GM18511 (cell line): ENCODE results near the gene STMP1.
"Not testable (repeated sequence)": the region's sequence is repeated elsewhere in the genome, so short reads cannot be mapped to it uniquely, and the experiment has no call there.

Source experiments
- ATAC-seq: cut with Tn5 transposase; IDR thresholded peaks from one replicate; pipeline ENCODE4 v1.9.1; 2021; ENCODE audit warnings: mild to moderate bottlenecking, moderate library complexity; ENCODE audit not compliant: unreplicated experiment

STMP1 gene

GRCh38 chr7:135664046-135664589 is 1.8 kb downstream of the STMP1 start:
- no peak for ATAC-seq

DNA sequence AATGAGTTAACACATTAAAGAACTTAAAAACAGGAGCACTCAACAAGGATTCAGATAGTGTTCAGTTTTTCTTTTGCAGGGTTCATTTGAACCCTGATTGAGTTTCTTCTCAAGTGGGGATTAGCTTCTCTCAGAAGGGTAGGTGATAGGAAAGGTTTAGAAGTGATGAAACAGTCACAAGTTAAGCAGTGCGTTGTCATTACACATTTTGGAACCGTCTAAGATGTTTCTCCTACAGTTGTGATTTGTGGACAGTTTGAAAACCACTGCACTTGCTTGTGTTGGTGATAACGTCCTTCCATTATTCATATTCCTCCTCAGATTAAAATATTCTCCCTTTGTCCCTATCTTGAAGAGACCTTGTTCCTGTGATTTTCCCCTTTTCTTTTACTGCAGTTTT is 2.7 kb downstream of the STMP1 start:
- ATAC-seq = no peak

DNA sequence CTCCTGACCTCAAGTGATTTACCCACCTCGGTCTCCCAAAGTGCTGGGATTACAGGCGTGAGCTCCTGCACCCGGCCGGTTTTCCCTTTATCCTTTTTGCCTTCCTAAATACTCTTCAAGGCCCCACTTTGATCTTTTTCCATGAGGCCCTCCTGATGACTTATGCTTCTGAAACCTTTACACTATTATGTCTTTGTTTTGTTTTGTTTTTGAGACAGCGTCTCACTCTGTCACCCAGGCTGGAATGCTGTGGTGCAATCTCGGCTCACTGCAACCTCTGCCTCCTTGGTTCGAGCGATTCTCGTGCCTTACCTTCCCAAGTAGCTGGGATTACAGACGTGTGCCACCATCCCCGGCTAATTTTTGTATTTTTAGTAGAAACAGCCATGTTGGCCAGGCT is 3.8 kb downstream of the STMP1 start:
- no peak for ATAC-seq

- ATAC-seq = no peak
Observed at GRCh38 chr7:135666846-135667245, 4.5 kb downstream of the STMP1 start.

DNA sequence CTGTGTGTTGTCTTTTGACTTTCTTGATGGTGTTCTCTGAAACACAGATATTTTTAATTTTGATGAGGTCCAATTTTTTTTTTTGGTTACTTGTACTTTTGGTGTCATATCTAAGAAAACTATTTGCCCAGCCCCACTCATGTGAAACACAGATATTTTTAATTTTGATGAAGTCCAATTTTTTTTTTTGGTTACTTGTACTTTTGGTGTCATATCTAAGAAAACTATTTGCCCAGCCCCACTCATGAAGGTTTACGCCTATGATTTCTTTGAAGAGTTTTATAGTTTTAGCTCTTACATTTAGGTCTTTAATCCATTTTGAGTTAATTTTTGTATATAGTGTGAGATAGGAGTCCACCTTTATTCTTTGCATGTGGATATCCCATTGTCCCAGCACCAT is 5.3 kb downstream of the STMP1 start:
- ATAC-seq = not testable (repeated sequence)

GRCh38 chr7:135668852-135669395 is 6.6 kb downstream of the STMP1 start:
- ATAC-seq = not testable (repeated sequence)

GRCh38 chr7:135669774-135670173 is 7.5 kb downstream of the STMP1 start:
- no peak for ATAC-seq

- ATAC-seq = no peak
Observed at GRCh38 chr7:135670179-135670578, 7.9 kb downstream of the STMP1 start.

DNA sequence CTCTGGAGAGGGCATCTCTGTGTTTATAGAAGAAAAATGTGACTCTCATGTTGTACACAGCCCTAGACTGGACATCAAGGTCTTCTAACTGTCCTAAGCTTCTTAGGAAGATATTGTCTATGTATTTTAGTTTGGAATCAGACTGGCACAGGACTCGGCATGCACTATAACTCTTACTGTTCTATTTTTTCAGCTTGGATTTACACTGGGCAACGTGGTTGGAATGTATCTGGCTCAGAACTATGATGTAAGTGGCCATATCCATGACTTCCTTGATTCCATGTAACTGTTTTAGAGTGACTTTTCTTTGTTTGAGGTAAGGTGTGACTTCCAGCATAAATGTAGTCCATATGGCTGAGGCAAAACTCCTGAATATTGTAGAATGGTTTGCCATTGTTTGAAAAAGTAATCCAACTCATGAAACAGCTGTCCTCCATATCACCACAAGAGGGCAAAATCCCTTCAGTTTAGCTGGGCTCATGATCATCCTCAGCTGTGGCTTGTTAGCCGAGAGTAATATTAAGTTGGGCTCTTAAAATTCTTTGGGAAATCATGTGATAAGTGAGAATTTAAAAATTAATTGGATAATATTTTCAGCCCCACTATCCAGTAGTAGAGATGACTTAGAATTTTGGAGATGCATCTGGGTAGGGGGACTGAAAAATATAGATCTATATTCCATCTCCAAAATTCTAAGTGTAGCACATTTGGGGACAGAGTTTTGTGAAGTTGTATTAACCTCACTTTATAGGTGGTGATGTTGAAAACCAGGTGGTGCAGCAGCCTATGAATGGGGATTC is 10.4 kb downstream of the STMP1 start:
- ATAC-seq = peak; percentile 81

- ATAC-seq = no peak
Observed at GRCh38 chr7:135673360-135673706, 11.0 kb downstream of the STMP1 start.

DNA sequence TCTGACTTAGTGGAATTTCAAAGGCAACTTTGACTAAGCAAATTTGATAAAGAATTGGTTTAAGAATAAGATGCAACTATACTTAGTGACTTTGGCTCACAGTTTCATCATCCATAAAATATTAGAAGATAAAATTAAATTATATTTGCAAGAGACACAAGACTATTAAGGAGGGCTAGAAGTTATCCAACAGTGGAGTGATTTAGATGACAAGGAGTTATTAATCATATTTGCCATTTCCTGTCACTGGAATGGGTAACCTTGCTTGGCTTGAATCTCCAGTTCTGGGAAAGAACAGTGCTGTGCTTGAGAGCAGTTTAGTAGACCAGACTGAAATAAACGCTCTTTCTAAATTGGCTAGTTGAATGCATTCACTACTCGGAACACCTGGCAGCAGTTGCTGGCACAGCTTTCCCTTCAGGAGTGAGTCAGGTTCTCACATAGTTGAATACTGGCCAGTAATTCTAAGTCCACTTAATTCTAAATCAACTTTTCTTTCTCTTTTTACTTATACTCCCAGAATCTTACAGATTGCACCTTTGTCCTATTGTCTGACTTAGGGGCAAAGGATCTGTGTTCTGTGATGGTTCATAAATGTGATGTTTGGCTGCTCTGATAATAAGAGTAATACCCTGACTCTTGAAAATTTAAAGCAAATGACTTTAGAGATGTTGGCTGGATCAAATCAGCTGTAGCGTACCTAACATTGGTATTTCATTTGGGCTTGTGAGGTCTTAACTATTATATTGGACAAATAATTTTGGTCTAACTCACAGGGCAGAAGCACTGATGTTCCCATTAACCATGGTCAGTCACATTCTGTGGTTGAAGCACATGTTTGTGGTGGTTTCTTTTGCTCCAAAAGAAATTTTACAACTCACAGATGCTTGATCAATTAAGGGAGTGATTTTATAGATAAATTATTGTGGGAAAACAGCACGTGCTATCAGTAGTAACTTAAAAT is 16.6 kb downstream of the STMP1 start:
- no peak for ATAC-seq

GRCh38 chr7:135681762-135682161 is 19.4 kb downstream of the STMP1 start:
- ATAC-seq = no peak

GRCh38 chr7:135682191-135682590 is 19.9 kb downstream of the STMP1 start:
- no peak for ATAC-seq

DNA sequence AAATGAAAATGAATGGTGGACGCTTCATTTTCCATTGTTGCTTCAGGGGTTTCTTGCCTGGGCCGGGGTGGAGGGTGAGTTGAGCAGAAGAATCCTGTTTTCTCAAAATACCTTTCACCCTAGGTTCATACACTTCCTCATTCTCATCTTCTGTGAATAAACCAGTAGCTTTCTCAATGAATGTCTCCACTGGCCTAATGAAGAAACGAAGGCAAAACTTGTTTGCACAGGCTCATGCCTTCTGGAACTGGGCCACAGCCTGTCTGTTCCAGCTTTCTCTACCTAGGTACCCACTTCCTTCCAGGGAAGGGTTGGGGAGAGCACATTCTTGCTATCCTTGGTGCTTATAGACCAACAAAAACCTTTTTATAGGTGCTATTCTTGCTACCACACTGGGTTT is 21.3 kb downstream of the STMP1 start:
- ATAC-seq = no peak

DNA sequence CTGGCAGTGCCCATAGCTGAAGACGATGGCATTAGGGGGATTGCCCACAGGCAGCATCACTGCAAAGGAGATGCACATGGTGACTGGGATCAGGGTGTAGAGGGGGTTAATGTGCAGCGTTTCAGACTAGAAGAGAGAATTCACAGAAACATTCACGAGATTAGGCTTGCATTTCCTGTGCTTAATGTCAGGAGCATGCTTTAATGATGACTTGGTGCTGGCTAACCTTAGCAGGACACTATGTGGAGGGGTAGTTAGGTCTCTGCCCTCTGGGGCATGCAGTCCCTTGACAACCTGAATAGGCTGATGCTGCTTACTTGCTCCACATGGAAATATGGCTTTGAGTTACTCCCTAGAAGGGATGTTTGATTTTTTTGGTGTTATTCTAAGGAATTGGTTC is 21.8 kb downstream of the STMP1 start:
- no peak for ATAC-seq

- ATAC-seq = no peak
Observed at GRCh38 chr7:135684699-135685098, 22.4 kb downstream of the STMP1 start.

DNA sequence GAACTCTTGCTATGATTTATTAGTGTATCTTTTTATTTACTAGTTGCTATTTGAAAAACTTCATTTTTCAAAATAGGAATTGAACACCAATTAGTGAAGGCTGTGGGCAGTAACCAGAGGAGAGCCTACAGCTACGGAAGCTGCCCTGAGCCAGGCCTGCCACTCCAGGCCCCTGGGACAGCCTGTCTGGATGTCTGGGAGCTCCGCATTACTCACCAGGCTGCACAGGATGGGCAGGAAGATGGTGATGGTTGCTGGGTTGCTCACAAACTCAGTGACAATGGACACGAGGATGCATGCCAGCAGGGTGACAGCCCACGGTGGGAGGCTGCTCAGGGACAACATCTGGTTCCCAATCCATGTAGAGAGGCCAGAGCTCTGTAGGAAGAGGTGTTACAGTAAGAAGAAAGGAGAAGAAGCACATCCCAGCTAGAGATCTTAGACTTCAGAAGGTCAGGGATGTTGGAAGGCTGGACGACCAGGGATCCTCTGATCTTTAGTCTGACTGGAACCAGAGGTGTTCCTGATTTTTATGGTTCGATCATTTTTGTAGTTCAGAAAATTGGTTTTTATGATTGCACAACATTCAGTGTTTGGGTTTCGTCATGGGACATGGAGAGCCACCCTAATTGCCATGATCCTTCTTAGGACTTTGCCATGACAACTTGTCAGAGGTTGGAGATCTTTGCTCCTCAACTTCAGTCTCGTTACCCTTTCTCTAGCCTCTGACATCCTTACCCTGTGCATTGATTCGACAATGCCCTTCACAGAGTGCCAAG is 23.2 kb downstream of the STMP1 start:
- no peak for ATAC-seq

- no peak for ATAC-seq
Observed at GRCh38 chr7:135687466-135687865, 25.2 kb downstream of the STMP1 start.

DNA sequence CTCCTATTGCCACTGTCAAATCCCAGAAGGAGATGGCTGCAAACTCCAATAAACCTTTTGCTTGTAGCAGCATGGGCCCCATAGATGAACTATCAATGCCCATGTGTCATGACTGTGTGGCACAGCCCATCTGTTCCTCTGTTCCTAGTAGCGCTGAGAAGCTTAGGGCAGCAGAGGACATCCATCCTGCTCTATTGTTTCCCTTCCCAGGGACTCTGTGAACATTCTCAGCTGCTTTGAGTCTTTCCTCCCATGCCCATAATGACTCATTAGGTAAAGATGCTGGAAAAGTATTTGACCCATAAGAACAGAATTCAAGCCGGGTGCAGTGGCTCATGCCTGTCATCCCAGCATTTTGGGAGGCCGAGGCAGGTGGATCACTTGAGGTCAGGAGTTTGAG is 28.3 kb downstream of the STMP1 start:
- ATAC-seq = no peak

- ATAC-seq = no peak
Observed at GRCh38 chr7:135692055-135692454, 29.7 kb downstream of the STMP1 start.

- not testable (repeated sequence) for ATAC-seq
Observed at GRCh38 chr7:135692606-135693005, 30.3 kb downstream of the STMP1 start.
